ENCODE results near the gene YIF1A.

DNA sequence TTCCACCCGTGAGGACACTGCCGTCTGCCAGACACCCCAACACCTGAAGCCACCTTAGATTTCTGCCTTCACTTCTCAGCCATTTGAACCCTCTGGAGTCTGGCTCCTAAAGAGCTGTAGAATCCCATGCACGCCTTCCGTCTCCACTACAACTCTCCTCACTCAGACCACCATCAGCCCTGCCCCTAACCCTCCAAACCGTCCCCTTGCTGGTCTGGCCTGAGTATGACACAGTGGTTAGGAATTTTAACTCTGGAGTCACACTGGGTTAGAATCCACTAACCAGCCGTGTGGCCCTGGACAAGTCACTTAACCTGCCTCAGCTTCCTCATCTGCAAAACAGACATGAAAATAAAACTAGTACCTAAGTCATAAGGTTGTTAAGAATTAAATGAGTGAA is 7.9 kb downstream of the YIF1A start:
- no peak for TF ChIP-seq CTCF (IDR thresholded peaks at IDR 0.05; ENCODE audit: low read depth, low read length)
- no peak for TF ChIP-seq POLR2A (IDR thresholded peaks at IDR 0.05; ENCODE audit: extremely low read depth, insufficient read length)
